Left ventricle myocardium inferior (tissue), 1 donor: ENCODE measurements around the gene CMIP. TPM values are rescaled to one million over a fixed set of nuclear protein-coding genes. Genes with fewer than 3 reads are reported as not detected.

Experiments used
- DNase-seq: peaks from one replicate; pipeline ENCODE4 v3.0.0-alpha.2; 2020
- H3K27ac ChIP-seq: fragments of 200-600 bp; replicated peaks from 2 replicates; pipeline ENCODE4 v1.8.0; 2021
- H3K27me3 ChIP-seq: fragments of 200-600 bp; 2 replicates; pipeline ENCODE4 v1.8.0; 2021; ENCODE audit warnings: low read depth
- H3K36me3 ChIP-seq: fragments of 200-600 bp; 2 replicates; pipeline ENCODE4 v1.8.0; 2021
- H3K4me1 ChIP-seq: fragments of 200-600 bp; 2 replicates; pipeline ENCODE4 v1.8.0; 2021
- H3K4me3 ChIP-seq: fragments of 200-600 bp; 2 replicates; pipeline ENCODE4 v1.8.0; 2021; ENCODE audit warnings: mild to moderate bottlenecking, moderate library complexity
- H3K9me3 ChIP-seq: fragments of 200-600 bp; replicated peaks from 2 replicates; pipeline ENCODE4 v1.8.0; 2021
- intact Hi-C: fragments of 100-400 bp; cut with micrococcal nuclease; formaldehyde crosslinking; loops from one replicate; pipeline ENCODE4 v1.11.0; 2022
- total RNA-seq: library from RNA; stranded (reverse); fragmentation: NEBNext Ultra II Directional; extraction: Animal tissue kit (Norgen Biotek cat#: 25700); gene quantifications from one replicate; pipeline ENCODE4 v1.2.1, GENCODE V29; 2021
- TF ChIP-seq, protein P1 (sequence below): fragments of 200-600 bp; IDR thresholded peaks from 2 replicates; pipeline ENCODE4 v1.8.0; 2021; ENCODE audit warnings: antibody characterized with exemption, mild to moderate bottlenecking, borderline replicate concordance
- donor health status: DM: no; HTN: yes; CAD: no; lungs with severe emphysema.

The CMIP gene
- total RNA-seq, 1 donor from 2014 or later, result 11.2 TPM

DNA sequence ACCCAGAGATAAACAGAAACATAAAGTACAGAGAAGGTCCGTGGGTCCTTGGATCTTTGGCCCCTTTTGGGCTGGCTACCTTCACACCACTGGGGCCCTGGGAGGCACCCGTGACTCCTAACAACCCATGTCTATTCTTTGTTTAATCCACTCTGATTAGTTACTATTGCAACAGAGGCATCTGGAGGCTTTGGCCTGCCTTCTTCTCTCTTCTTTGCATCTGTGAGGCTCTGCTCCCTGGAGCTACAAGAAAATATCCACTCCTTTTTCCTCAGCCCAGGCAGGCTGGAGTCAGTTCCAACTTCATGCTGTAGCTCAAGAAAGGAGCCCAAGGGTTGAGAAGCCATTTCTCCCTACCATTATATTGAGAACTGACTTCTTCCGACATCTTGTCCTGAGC lies 9.5 kb upstream of the CMIP start:
- Histone ChIP-seq H3K36me3 (no peaks in the 10 kb centered on the region), H3K9me3 (no peaks in the 10 kb centered on the region), H3K4me1 (no peaks in the 10 kb centered on the region), H3K4me3 (no peak overlapping the region), H3K27me3 (peaks cover 10% of the 10 kb centered on the region), H3K27ac (no peak overlapping the region)
- intact Hi-C loops, result no loop called here
- TF ChIP-seq, protein P1, sequence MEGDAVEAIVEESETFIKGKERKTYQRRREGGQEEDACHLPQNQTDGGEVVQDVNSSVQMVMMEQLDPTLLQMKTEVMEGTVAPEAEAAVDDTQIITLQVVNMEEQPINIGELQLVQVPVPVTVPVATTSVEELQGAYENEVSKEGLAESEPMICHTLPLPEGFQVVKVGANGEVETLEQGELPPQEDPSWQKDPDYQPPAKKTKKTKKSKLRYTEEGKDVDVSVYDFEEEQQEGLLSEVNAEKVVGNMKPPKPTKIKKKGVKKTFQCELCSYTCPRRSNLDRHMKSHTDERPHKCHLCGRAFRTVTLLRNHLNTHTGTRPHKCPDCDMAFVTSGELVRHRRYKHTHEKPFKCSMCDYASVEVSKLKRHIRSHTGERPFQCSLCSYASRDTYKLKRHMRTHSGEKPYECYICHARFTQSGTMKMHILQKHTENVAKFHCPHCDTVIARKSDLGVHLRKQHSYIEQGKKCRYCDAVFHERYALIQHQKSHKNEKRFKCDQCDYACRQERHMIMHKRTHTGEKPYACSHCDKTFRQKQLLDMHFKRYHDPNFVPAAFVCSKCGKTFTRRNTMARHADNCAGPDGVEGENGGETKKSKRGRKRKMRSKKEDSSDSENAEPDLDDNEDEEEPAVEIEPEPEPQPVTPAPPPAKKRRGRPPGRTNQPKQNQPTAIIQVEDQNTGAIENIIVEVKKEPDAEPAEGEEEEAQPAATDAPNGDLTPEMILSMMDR, result no peak
- no peak for DNase-seq

DNA sequence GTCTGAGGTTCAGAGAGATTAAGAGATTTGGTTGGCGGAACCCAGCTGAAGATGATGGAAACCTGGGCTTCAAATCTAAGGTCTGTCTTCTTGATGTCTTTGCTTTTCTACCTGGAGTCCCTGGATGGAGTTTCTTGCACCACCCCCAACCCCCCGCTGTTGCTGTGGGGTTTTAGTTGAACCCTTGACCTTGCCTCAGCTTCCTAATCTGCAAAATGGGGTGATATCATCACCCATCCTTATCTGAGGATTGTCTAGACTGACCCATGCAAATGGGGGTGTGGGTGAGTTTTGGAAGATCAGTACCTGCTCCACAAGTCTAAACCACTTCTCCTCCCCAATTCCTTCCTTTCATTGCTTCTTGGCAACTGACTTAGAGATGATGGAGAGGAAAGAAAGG lies 9.0 kb upstream of the CMIP start:
- intact Hi-C loops, result no loop called here
- Histone ChIP-seq H3K27me3 (peaks cover 10% of the 10 kb centered on the region), H3K27ac (no peak overlapping the region), H3K4me1 (no peaks in the 10 kb centered on the region), H3K4me3 (no peak overlapping the region), H3K36me3 (no peaks in the 10 kb centered on the region), H3K9me3 (no peaks in the 10 kb centered on the region)
- TF ChIP-seq, protein P1, result no peak
- no peak for DNase-seq

DNA sequence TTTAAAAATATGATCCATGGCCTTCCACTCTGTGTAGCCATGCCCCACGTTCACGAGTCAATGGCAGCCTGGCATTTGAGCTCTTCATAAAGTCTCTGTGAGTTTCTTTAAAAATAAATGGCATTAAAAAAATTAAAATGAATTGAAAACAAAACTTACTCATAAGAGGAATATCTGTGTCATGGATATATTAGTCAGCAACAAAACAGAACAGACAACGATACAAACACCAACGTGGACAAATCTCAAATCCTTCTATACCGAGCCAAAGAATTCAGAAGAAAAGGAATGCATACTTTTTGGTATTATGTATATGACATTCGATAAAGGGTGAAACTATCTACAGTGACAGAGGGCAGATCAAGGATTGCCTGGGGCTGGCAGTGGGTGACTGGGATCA lies 8.2 kb upstream of the CMIP start:
- Histone ChIP-seq H3K9me3 (no peaks in the 10 kb centered on the region), H3K4me1 (no peaks in the 10 kb centered on the region), H3K27ac (no peak overlapping the region), H3K27me3 (peaks cover 10% of the 10 kb centered on the region), H3K4me3 (no peak overlapping the region), H3K36me3 (no peaks in the 10 kb centered on the region)
- TF ChIP-seq, protein P1, result no peak
- no peak for DNase-seq
- intact Hi-C loops, result no loop called here

DNA sequence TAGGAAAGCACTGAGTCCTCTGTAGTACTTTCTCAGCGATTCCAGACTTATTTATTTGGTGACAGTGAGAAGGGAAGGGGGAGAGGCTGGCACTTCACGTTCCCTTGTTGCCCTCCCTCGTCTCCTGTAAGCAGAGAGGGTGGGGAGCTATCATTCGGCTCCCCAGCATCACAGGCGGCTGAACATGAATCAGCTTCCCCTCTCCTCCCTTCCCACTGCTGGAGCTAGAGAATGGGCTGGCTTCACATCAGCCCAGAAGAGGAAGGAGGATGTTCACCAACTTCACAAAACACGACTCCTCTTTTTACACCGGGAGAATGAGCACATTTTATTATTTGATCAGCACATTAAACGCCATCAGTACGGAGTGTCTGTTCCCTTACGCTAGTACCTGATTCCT lies 6.7 kb upstream of the CMIP start:
- TF ChIP-seq, protein P1, result no peak
- H3K27ac ChIP-seq, result no peak overlapping the region
- intact Hi-C loops, result no loop called here
- DNase-seq, result no peak
- H3K36me3 ChIP-seq, result no peaks in the 10 kb centered on the region
- no peaks in the 10 kb centered on the region for H3K9me3 ChIP-seq
- no peaks in the 10 kb centered on the region for H3K4me1 ChIP-seq
- H3K4me3 ChIP-seq, result no peak overlapping the region
- H3K27me3 ChIP-seq, result peaks cover 10% of the 10 kb centered on the region

DNA sequence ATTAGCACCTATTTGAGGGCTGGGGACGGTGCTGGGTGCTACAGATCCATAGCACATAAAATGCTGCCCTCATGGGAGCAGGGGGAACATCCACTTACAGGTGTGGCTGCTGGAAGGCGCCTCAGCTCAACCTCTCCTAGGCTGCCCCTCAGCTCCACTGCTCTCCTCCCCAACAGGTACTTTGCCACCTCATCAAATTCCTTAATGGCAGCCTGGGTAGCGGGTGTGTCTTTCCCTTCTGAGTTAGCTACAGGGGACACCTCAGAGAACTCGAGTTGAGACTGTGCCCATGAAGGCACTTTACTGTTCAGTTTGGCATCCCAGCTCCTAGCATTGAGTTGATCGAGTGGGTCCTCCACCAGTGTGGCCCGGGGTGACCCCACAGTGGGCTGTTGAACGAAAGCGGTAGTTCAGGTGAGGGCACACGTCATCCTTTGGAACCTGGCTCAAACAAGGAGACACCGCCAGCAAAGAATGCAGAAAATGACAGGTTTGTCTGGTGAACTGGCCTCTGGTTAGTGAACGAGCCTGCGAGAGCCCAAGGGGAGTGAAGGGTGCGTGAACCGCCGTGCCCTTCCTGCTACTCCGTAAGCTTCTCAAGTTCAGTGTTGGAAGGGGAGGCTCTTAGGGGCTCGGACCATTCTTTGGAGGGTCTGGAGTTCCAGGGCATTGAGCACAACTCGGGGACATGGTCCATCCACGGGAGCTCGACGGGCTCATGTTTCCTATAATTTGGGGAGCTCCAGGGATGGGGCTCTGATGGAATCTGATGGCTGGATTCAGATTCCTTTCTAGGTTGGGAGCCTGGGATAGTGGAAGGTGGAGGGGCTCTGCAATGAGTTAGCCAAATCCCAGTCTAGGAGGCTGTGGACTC lies 3.5 kb upstream of the CMIP start:
- no peak overlapping the region for H3K27ac ChIP-seq
- H3K36me3 ChIP-seq, result no peaks in the 10 kb centered on the region
- DNase-seq, result no peak
- peaks cover 17% of the 10 kb centered on the region for H3K4me1 ChIP-seq
- H3K27me3 ChIP-seq, result peaks cover 10% of the 10 kb centered on the region
- no peak overlapping the region for H3K4me3 ChIP-seq
- TF ChIP-seq, protein P1, result no peak
- intact Hi-C loops, result no loop called here
- no peaks in the 10 kb centered on the region for H3K9me3 ChIP-seq
